Effector memory CD4-positive, alpha-beta T cell (primary cell): Measurements from ENCODE around the gene RASA4B.
"Not testable (repeated sequence)": the region's sequence is repeated elsewhere in the genome, so short reads cannot be mapped to it uniquely, and the experiment has no call there.

Source experiments
- DNase-seq, 3 donors: peaks; one replicate each; pipeline ENCODE4 v3.0.0-alpha.2; 2020
- H3K27ac ChIP-seq: 2 replicates; pipeline ENCODE4 v1.7.0; 2013; ENCODE audit warnings: mild to moderate bottlenecking, low read length, moderate library complexity; ENCODE audit not compliant: insufficient read depth, poor library complexity, severe bottlenecking
- H3K27me3 ChIP-seq: replicated peaks from 2 replicates; pipeline ENCODE4 v1.7.0; 2013; ENCODE audit warnings: mild to moderate bottlenecking, low read length; ENCODE audit not compliant: insufficient read depth, control insufficient read depth, poor library complexity, severe bottlenecking
- H3K36me3 ChIP-seq: 2 replicates; pipeline ENCODE4 v1.7.0; 2013; ENCODE audit warnings: mild to moderate bottlenecking, low read length, moderate library complexity; ENCODE audit not compliant: control insufficient read depth, insufficient read depth
- H3K4me1 ChIP-seq: 2 replicates; pipeline ENCODE4 v1.7.0; 2013; ENCODE audit warnings: low read length, mild to moderate bottlenecking; ENCODE audit not compliant: control insufficient read depth, insufficient read depth, poor library complexity, severe bottlenecking
- H3K4me3 ChIP-seq: 2 replicates; pipeline ENCODE4 v1.7.0; 2013; ENCODE audit warnings: low read length, low read depth, mild to moderate bottlenecking; ENCODE audit not compliant: insufficient read depth, poor library complexity, severe bottlenecking
- H3K9me3 ChIP-seq: 2 replicates; pipeline ENCODE4 v1.7.0; 2013; ENCODE audit warnings: mild to moderate bottlenecking, low read length, moderate library complexity; ENCODE audit not compliant: control insufficient read depth

Gene RASA4B

GRCh38 chr7:102466097-102466496 is 51.5 kb downstream of the RASA4B start:
- no peak overlapping the region for H3K27ac ChIP-seq
- H3K4me3 ChIP-seq, result peak overlapping the region; percentile 93
- no peaks in the 10 kb centered on the region for H3K9me3 ChIP-seq
- DNase-seq, result no peak
- no peaks in the 10 kb centered on the region for H3K27me3 ChIP-seq
- H3K4me1 ChIP-seq, result peaks cover 19% of the 10 kb centered on the region
- H3K36me3 ChIP-seq, result peaks cover 11% of the 10 kb centered on the region

- no peaks in the 10 kb centered on the region for H3K9me3 ChIP-seq
- no peaks in the 10 kb centered on the region for H3K27me3 ChIP-seq
- peak within 1 kb of the TSS; percentile 93 for H3K4me3 ChIP-seq
- peaks cover 19% of the 10 kb centered on the region for H3K4me1 ChIP-seq
- peak within 1 kb of the TSS; percentile 64 for H3K27ac ChIP-seq
- peak; percentile 87 to 91 (median 90) for DNase-seq
- H3K36me3 ChIP-seq, result peaks cover 8% of the 10 kb centered on the region
Measured at GRCh38 chr7:102464577-102465280, 52.8 kb downstream of the RASA4B start, which contains the start of the genes ALKBH4 and LRWD1. Gene ALKBH4 (minus strand): TSS chr7:102464863. CDS start chr7:102464836, 27 bp downstream. Gene LRWD1 (plus strand): TSS chr7:102464984. CDS start chr7:102465081, 97 bp downstream.

GRCh38 chr7:102463841-102464576 is 53.6 kb downstream of the RASA4B start:
- H3K4me1 ChIP-seq, result peaks cover 19% of the 10 kb centered on the region
- no peaks in the 10 kb centered on the region for H3K27me3 ChIP-seq
- H3K27ac ChIP-seq, result peak overlapping the region; percentile 64
- no peak for DNase-seq
- peaks cover 13% of the 10 kb centered on the region for H3K36me3 ChIP-seq
- H3K9me3 ChIP-seq, result no peaks in the 10 kb centered on the region
- H3K4me3 ChIP-seq, result peak overlapping the region; percentile 93

GRCh38 chr7:102460467-102460866 is 57.1 kb downstream of the RASA4B start:
- DNase-seq, result no peak
- Histone ChIP-seq H3K9me3 (no peaks in the 10 kb centered on the region), H3K27ac (no peak overlapping the region)

GRCh38 chr7:102459221-102459844 is 58.2 kb downstream of the RASA4B start:
- Histone ChIP-seq H3K27ac (no peak overlapping the region), H3K36me3 (peaks cover 30% of the 10 kb centered on the region), H3K4me1 (peaks cover 9% of the 10 kb centered on the region), H3K4me3 (no peak overlapping the region), H3K27me3 (no peaks in the 10 kb centered on the region), H3K9me3 (no peaks in the 10 kb centered on the region)
- DNase-seq, result no peak

More at GRCh38 chr7:102460467-102460866, 57.1 kb downstream of the RASA4B start:
- Histone ChIP-seq H3K4me3 (no peak overlapping the region), H3K4me1 (peaks cover 13% of the 10 kb centered on the region), H3K27me3 (no peaks in the 10 kb centered on the region), H3K36me3 (peaks cover 30% of the 10 kb centered on the region)

- Histone ChIP-seq H3K36me3 (peaks cover 30% of the 10 kb centered on the region), H3K27ac (no peak overlapping the region), H3K4me3 (no peak overlapping the region), H3K27me3 (no peaks in the 10 kb centered on the region), H3K9me3 (no peaks in the 10 kb centered on the region), H3K4me1 (no peaks in the 10 kb centered on the region)
- DNase-seq, result no peak
Measured at GRCh38 chr7:102457352-102457924, 60.1 kb downstream of the RASA4B start.

- no peak for DNase-seq
- H3K4me3 ChIP-seq, result no peak overlapping the region
- no peaks in the 10 kb centered on the region for H3K9me3 ChIP-seq
Measured at GRCh38 chr7:102456327-102456726, 61.2 kb downstream of the RASA4B start.

GRCh38 chr7:102455596-102455995 is 62.0 kb downstream of the RASA4B start:
- Histone ChIP-seq H3K4me3 (no peak overlapping the region), H3K27me3 (no peaks in the 10 kb centered on the region), H3K36me3 (peaks cover 30% of the 10 kb centered on the region), H3K4me1 (no peaks in the 10 kb centered on the region), H3K27ac (no peak overlapping the region), H3K9me3 (no peaks in the 10 kb centered on the region)
- DNase-seq, result no peak

More at GRCh38 chr7:102456327-102456726, 61.2 kb downstream of the RASA4B start:
- H3K27ac ChIP-seq, result no peak overlapping the region
- peaks cover 30% of the 10 kb centered on the region for H3K36me3 ChIP-seq
- H3K27me3 ChIP-seq, result no peaks in the 10 kb centered on the region
- no peaks in the 10 kb centered on the region for H3K4me1 ChIP-seq

- not testable (repeated sequence) for H3K4me3 ChIP-seq, DNase-seq, H3K27ac ChIP-seq, H3K9me3 ChIP-seq, H3K27me3 ChIP-seq, H3K4me1 ChIP-seq
- H3K36me3 ChIP-seq, result peaks cover 30% of the 10 kb centered on the region
Measured at GRCh38 chr7:102454932-102455331, 62.6 kb downstream of the RASA4B start.
